AG10803 (cell line): ENCODE results near the gene CPZ.

Experiments
- DNase-seq: peaks from one replicate; pipeline ENCODE4 v3.0.0; 2010; ENCODE audit warnings: low read depth
- H3K4me3 ChIP-seq: 2 replicates; pipeline ENCODE4 v1.5.1; 2011; ENCODE audit warnings: mild to moderate bottlenecking, low read length, control low read depth
- CTCF ChIP-seq: conservative IDR thresholded peaks from 2 replicates; pipeline ENCODE4 v1.5.1; 2011; ENCODE audit warnings: mild to moderate bottlenecking, low read length, control low read depth, inconsistent platforms

Gene CPZ

GRCh38 chr4:8613421-8614364 is 21.1 kb downstream of the CPZ start:
- no peak overlapping the region for H3K4me3 ChIP-seq
- TF ChIP-seq CTCF: no peak
- DNase-seq: no peak

GRCh38 chr4:8614365-8615193 is 22.0 kb downstream of the CPZ start:
- H3K4me3 ChIP-seq: no peak overlapping the region
- TF ChIP-seq CTCF: no peak
- DNase-seq: no peak

DNA sequence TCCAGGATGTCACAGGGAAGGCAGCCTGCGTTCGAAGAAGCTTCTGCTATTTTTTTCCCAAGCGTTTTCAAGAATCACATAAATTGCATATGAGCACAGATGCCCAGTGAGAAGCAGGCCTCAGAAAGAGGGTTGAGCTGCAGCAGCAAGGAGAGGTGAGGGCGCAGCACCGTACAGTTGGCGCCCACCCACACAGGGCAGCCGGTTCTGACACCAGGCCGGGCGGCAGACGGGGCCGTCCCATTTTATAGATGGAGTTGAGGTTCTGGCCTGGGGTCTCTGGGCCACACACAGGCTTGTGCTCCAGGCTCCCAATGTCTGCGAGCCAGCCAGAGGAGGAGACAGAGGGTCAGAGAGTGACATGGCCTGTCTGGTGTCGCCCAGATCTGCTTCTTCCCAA is 22.8 kb downstream of the CPZ start:
- no peak for DNase-seq
- no peak overlapping the region for H3K4me3 ChIP-seq
- no peak for TF ChIP-seq CTCF

DNA sequence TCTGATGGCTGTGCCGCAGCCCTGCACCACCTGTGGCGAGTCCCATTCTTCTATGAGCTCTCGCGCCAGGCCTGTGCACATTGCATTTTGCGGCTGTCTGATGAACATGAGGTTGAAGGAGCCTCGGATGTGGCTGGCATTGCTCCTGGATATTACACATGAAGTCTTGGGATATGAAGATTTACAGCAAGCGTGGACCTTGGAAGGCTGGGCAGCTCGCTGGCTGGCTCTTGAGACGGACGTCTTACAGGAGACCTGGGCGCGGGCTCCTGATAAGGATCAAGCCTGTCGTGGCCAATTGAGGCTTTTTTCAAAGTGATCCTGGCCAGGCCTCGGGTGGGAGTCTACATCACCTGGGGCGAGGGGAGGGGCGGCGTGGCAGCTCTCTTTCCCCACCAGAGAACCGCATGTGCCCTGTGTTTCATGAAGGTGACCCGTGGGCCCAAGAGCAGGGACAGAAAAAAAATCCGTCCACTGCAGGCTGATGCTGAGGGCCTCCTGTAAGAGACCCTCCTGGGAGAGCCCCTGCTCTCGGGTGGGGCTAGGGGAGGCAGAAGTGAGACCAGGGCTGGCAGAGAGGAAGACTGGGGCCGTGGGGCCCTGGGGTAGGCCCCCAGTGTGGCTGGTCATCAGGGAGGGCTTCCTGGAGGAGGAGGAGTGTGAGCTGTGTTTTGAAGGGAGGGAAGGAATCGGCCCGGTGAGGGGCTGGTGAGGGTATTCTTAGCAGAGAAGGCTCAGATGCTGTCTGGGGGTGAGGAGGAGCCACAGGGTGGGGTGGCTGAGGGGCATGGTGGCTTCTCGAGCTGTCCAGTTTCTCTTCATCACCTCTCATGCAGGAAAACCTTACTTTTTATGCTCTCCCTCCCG is 23.6 kb downstream of the CPZ start:
- H3K4me3 ChIP-seq: no peak overlapping the region
- TF ChIP-seq CTCF: no peak

GRCh38 chr4:8616831-8617230 is 24.3 kb downstream of the CPZ start:
- no peak for TF ChIP-seq CTCF
- no peak overlapping the region for H3K4me3 ChIP-seq
- DNase-seq: no peak

More for the DNA sequence above, 23.6 kb downstream of the CPZ start:
- no peak for DNase-seq

- TF ChIP-seq CTCF: no peak
- DNase-seq: no peak
- H3K4me3 ChIP-seq: no peak overlapping the region
These were observed 25.0 kb downstream of the CPZ start for GRCh38 chr4:8617486-8618040.
